Bronchial epithelial cell (primary cell): ENCODE data around the gene GALK2. TPM values are rescaled to one million over a fixed set of nuclear protein-coding genes. Genes with fewer than 3 reads are reported as not detected.

Experiments used
- DNase-seq: peaks from one replicate; pipeline ENCODE4 v3.0.0-alpha.2; 2010; ENCODE audit warnings: low read depth
- FAIRE-seq: peaks from 2 replicates; lab custom pipeline; 2011; peaks lifted over from hg19 to GRCh38; lab: Jason Lieb, UNC
- H3K27me3 ChIP-seq: 2 replicates; pipeline ENCODE4 v1.5.1; 2011; ENCODE audit warnings: low read length; ENCODE audit not compliant: control insufficient read depth, insufficient read depth
- H3K36me3 ChIP-seq: 2 replicates; pipeline ENCODE4 v1.5.1; 2011; ENCODE audit warnings: low read length; ENCODE audit not compliant: control insufficient read depth, insufficient read depth
- H3K4me3 ChIP-seq: 2 replicates; pipeline ENCODE4 v1.5.1; 2011; ENCODE audit warnings: mild to moderate bottlenecking, low read depth, low read length, control low read depth
- total RNA-seq: library from RNA; depleted of rRNA; stranded (reverse); fragments of >200 nt; gene quantifications from 2 replicates; pipeline ENCODE4 v1.2.1, GENCODE V29; 2014
- TF ChIP-seq, protein P1 (sequence below): IDR thresholded peaks from 2 replicates; pipeline ENCODE4 v1.5.1; 2011; ENCODE audit warnings: mild to moderate bottlenecking, moderate library complexity, low read length, control low read depth, inconsistent platforms; ENCODE audit not compliant: insufficient read depth, severe bottlenecking

Gene GALK2
- total RNA-seq, 1 donor from 2014 or later, result 67.9 TPM

GRCh38 chr15:49372366-49372765, 202.3 kb downstream of the GALK2 start:
- TF ChIP-seq, protein P1, sequence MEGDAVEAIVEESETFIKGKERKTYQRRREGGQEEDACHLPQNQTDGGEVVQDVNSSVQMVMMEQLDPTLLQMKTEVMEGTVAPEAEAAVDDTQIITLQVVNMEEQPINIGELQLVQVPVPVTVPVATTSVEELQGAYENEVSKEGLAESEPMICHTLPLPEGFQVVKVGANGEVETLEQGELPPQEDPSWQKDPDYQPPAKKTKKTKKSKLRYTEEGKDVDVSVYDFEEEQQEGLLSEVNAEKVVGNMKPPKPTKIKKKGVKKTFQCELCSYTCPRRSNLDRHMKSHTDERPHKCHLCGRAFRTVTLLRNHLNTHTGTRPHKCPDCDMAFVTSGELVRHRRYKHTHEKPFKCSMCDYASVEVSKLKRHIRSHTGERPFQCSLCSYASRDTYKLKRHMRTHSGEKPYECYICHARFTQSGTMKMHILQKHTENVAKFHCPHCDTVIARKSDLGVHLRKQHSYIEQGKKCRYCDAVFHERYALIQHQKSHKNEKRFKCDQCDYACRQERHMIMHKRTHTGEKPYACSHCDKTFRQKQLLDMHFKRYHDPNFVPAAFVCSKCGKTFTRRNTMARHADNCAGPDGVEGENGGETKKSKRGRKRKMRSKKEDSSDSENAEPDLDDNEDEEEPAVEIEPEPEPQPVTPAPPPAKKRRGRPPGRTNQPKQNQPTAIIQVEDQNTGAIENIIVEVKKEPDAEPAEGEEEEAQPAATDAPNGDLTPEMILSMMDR, result no peak
- no peak for DNase-seq
- Histone ChIP-seq H3K27me3 (no peaks in the 10 kb centered on the region), H3K36me3 (no peaks in the 10 kb centered on the region), H3K4me3 (no peak overlapping the region)
- FAIRE-seq, result no peak

DNA sequence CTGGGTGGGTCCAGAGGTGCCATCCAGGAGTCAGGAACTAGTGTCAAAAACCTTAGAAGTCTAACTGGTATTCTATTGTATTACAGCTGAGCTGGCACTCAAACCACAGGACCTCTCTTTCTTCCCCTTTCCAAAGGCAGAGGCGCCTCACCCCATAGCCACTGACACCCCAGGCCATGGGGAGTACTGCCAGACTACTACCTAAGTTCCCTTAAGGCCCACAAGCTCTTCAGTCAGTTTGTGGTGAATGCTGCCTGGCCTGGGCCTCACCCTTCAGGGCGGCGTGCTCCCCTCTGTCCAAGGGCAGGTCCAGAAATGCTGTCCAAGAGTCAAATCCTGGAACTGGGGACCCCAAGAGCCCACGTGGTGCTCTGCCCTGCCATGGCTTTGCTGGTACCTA, 209.9 kb downstream of the GALK2 start:
- Histone ChIP-seq H3K27me3 (no peaks in the 10 kb centered on the region), H3K4me3 (no peak overlapping the region), H3K36me3 (no peaks in the 10 kb centered on the region)
- FAIRE-seq, result no peak
- DNase-seq, result no peak
- TF ChIP-seq, protein P1, result no peak

DNA sequence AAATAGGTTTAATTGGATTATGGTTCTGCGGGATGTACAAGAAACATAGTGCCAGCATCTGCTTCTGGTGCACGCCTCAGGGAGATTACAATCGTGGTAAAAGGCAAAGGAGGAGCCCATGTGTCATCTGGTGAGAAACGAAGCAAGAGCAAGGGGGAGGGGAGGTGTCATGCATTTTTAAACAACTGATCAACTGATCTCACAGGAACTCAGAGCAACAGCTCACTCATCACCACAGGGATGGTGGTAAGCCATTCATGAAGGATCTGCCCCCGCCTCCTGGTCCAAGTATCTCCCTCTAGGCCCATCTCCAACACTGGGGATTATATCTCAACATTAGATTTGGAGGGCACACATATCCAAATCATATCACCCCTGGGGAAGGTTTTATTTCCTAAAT, 210.9 kb downstream of the GALK2 start:
- FAIRE-seq (no peak), DNase-seq (no peak)
- H3K4me3 ChIP-seq, result no peak overlapping the region
- TF ChIP-seq, protein P1, result no peak
- no peaks in the 10 kb centered on the region for H3K27me3 ChIP-seq
- no peaks in the 10 kb centered on the region for H3K36me3 ChIP-seq

Other genes with a start within 250 kb of the GALK2 start
- gene SHC4, start 206.3 kb upstream of the GALK2 start, total RNA-seq, result under 0.01 and 0.26 TPM in 2 replicates
- 9.0 and 13.8 TPM in 2 replicates for gene SECISBP2L, start 123.8 kb upstream of the GALK2 start, total RNA-seq
- gene COPS2, start 14.6 kb upstream of the GALK2 start, total RNA-seq, result 32.9 and 34.2 TPM in 2 replicates